ENCODE measurements around the gene MMEL1.

- TF ChIP-seq, protein P1, sequence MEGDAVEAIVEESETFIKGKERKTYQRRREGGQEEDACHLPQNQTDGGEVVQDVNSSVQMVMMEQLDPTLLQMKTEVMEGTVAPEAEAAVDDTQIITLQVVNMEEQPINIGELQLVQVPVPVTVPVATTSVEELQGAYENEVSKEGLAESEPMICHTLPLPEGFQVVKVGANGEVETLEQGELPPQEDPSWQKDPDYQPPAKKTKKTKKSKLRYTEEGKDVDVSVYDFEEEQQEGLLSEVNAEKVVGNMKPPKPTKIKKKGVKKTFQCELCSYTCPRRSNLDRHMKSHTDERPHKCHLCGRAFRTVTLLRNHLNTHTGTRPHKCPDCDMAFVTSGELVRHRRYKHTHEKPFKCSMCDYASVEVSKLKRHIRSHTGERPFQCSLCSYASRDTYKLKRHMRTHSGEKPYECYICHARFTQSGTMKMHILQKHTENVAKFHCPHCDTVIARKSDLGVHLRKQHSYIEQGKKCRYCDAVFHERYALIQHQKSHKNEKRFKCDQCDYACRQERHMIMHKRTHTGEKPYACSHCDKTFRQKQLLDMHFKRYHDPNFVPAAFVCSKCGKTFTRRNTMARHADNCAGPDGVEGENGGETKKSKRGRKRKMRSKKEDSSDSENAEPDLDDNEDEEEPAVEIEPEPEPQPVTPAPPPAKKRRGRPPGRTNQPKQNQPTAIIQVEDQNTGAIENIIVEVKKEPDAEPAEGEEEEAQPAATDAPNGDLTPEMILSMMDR (IDR thresholded peaks at IDR 0.05): no peak
- TF ChIP-seq POLR2A (IDR thresholded peaks at IDR 0.05): no peak
- no peak for TF ChIP-seq POLR2AphosphoS5 (IDR thresholded peaks at IDR 0.05)
Measured at GRCh38 chr1:2573250-2573920, 59.4 kb downstream of the MMEL1 start.
